ENCODE results near the gene ITGA11. TPM values are rescaled to one million over a fixed set of nuclear protein-coding genes. Genes with fewer than 3 reads are reported as not detected.
"Not testable (repeated sequence)": the region's sequence is repeated elsewhere in the genome, so short reads cannot be mapped to it uniquely, and the experiment has no call there.

ITGA11 gene
- polyA plus RNA-seq, 6 donors from 2014 or later, result 0.04 TPM; not detected in 5

DNA sequence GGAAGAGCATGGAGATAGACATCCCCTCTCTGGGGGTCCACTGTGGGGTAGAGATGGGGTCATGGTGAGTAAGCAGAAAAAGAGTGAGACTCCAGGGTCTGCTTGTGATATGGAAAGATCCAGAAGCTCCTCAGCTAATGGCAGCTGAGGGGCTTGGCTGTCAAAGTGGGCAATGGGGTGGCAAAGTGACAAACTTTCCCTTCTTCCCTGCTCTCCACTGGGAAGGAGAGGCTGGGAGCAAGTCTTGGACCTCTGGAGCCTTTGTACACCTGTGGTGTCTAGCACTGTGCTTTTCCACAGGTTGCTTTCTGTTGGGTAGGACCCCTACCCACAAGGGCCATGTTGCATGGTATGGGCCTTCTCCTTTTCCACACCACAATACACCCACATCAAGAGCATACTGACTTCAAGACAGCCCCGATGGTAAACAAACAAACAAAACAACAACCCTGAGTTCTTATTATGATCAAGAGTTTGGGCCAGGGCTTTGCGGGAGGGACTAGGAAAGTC lies 3.5 kb downstream of the ITGA11 start:
- Mint-ChIP-seq H3K27ac (no peak overlapping the region), H3K27me3 (peaks cover 24 to 51% (median 49%) of the 10 kb centered on the region in 3 donors), H3K4me1 (peaks cover 0 to 11% (median 6%) of the 10 kb centered on the region in 3 donors), H3K9me3 (no peaks in the 10 kb centered on the region), H3K36me3 (no peaks in the 10 kb centered on the region), H3K4me3 (peak overlapping the region in 1 of 8 donors; percentile 65)
- ATAC-seq (ENCODE audit: low read depth in 2 of 2) (no peak), DNase-seq (no peak)

GRCh38 chr15:68427963-68428362 lies 4.0 kb downstream of the ITGA11 start:
- Mint-ChIP-seq H3K4me3 (no peak overlapping the region), H3K27ac (no peak overlapping the region), H3K9me3 (no peaks in the 10 kb centered on the region), H3K4me1 (peaks cover 0 to 11% (median 6%) of the 10 kb centered on the region in 3 donors), H3K27me3 (peaks cover 26 to 50% (median 49%) of the 10 kb centered on the region in 3 donors), H3K36me3 (no peaks in the 10 kb centered on the region)
- no peak for DNase-seq
- no peak for ATAC-seq (ENCODE audit: low read depth in 2 of 2)

GRCh38 chr15:68427366-68427765 lies 4.6 kb downstream of the ITGA11 start:
- no peak for DNase-seq
- Mint-ChIP-seq H3K9me3 (no peaks in the 10 kb centered on the region), H3K36me3 (no peaks in the 10 kb centered on the region), H3K4me1 (peaks cover 0 to 6% (median 2%) of the 10 kb centered on the region in 3 donors), H3K27ac (no peak overlapping the region), H3K27me3 (peaks cover 25 to 49% (median 46%) of the 10 kb centered on the region in 3 donors), H3K4me3 (no peak overlapping the region)
- ATAC-seq (ENCODE audit: low read depth in 2 of 2), result no peak

DNA sequence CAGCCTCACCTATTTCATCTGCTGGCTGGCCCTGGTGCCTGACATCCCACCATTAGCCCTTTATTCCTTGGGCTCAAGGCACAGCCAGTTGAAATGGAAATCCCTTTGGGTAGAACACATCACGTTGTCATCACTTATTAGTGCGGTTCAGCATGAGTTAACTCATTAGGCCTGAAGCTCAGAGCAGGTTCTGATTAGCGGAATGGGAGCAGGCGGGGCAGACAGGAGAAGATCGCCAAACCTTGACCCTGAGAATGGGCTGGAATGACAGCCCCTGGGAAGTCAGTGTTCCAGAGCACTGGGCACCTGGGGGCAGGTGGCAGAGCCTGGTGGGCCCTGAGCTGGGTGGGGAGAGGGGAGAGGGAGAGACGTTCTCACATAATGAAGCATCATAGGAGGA lies 5.8 kb downstream of the ITGA11 start:
- H3K4me1 Mint-ChIP-seq, result peaks cover 0 to 3% (median 0%) of the 10 kb centered on the region in 3 donors
- peaks cover 22 to 55% (median 46%) of the 10 kb centered on the region in 3 donors for H3K27me3 Mint-ChIP-seq
- H3K9me3 Mint-ChIP-seq, result no peaks in the 10 kb centered on the region
- DNase-seq (no peak), ATAC-seq (ENCODE audit: low read depth in 2 of 2) (no peak)
- H3K4me3 Mint-ChIP-seq, result no peak overlapping the region
- H3K27ac Mint-ChIP-seq, result no peak overlapping the region
- H3K36me3 Mint-ChIP-seq, result no peaks in the 10 kb centered on the region

GRCh38 chr15:68425428-68426060 lies 6.4 kb downstream of the ITGA11 start:
- Mint-ChIP-seq H3K4me1 (peaks cover 0 to 3% (median 0%) of the 10 kb centered on the region in 3 donors), H3K4me3 (no peak overlapping the region), H3K36me3 (no peaks in the 10 kb centered on the region), H3K27me3 (peaks cover 22 to 56% (median 43%) of the 10 kb centered on the region in 3 donors), H3K9me3 (no peaks in the 10 kb centered on the region), H3K27ac (no peak overlapping the region)
- ATAC-seq (ENCODE audit: low read depth in 2 of 2) (no peak), DNase-seq (no peak)

- ATAC-seq (ENCODE audit: low read depth in 2 of 2), result no peak
- H3K27ac Mint-ChIP-seq, result no peak overlapping the region
- H3K27me3 Mint-ChIP-seq, result peaks cover 18 to 50% (median 36%) of the 10 kb centered on the region in 3 donors
- no peak overlapping the region for H3K4me3 Mint-ChIP-seq
- no peaks in the 10 kb centered on the region for H3K9me3 Mint-ChIP-seq
- DNase-seq, result no peak
- H3K36me3 Mint-ChIP-seq, result no peaks in the 10 kb centered on the region
- H3K4me1 Mint-ChIP-seq, result peaks cover 0 to 3% (median 0%) of the 10 kb centered on the region in 3 donors
Measured at GRCh38 chr15:68424754-68425390, 7.1 kb downstream of the ITGA11 start.

GRCh38 chr15:68423359-68424296 lies 8.3 kb downstream of the ITGA11 start:
- Mint-ChIP-seq H3K27me3 (peaks cover 10 to 38% (median 30%) of the 10 kb centered on the region in 3 donors), H3K4me1 (peaks cover 0 to 3% (median 0%) of the 10 kb centered on the region in 3 donors), H3K4me3 (no peak overlapping the region), H3K27ac (no peak overlapping the region), H3K9me3 (no peaks in the 10 kb centered on the region), H3K36me3 (no peaks in the 10 kb centered on the region)
- no peak for ATAC-seq (ENCODE audit: low read depth in 2 of 2)
- no peak for DNase-seq

GRCh38 chr15:68422403-68423145 lies 9.4 kb downstream of the ITGA11 start:
- H3K36me3 Mint-ChIP-seq; H3K4me1 Mint-ChIP-seq; H3K4me3 Mint-ChIP-seq; ATAC-seq (ENCODE audit: low read depth in 2 of 2); DNase-seq; H3K27ac Mint-ChIP-seq; H3K9me3 Mint-ChIP-seq: not testable (repeated sequence)
- H3K27me3 Mint-ChIP-seq, result peaks cover 9 to 27% (median 23%) of the 10 kb centered on the region in 3 donors

GRCh38 chr15:68421798-68422402 lies 10.1 kb downstream of the ITGA11 start:
- Mint-ChIP-seq H3K27me3 (peaks cover 9 to 23% (median 17%) of the 10 kb centered on the region in 3 donors), H3K9me3 (no peaks in the 10 kb centered on the region), H3K4me3 (no peak overlapping the region), H3K27ac (no peak overlapping the region), H3K36me3 (no peaks in the 10 kb centered on the region), H3K4me1 (no peaks in the 10 kb centered on the region)
- DNase-seq, result no peak
- ATAC-seq (ENCODE audit: low read depth in 2 of 2), result no peak

GRCh38 chr15:68421115-68421551 lies 10.8 kb downstream of the ITGA11 start:
- H3K4me3 Mint-ChIP-seq, result no peak overlapping the region
- H3K27ac Mint-ChIP-seq, result no peak overlapping the region
- no peaks in the 10 kb centered on the region for H3K4me1 Mint-ChIP-seq
- H3K27me3 Mint-ChIP-seq, result peaks cover 9 to 23% (median 17%) of the 10 kb centered on the region in 3 donors
- DNase-seq (no peak), ATAC-seq (ENCODE audit: low read depth in 2 of 2) (no peak)
- no peaks in the 10 kb centered on the region for H3K36me3 Mint-ChIP-seq
- no peaks in the 10 kb centered on the region for H3K9me3 Mint-ChIP-seq

DNA sequence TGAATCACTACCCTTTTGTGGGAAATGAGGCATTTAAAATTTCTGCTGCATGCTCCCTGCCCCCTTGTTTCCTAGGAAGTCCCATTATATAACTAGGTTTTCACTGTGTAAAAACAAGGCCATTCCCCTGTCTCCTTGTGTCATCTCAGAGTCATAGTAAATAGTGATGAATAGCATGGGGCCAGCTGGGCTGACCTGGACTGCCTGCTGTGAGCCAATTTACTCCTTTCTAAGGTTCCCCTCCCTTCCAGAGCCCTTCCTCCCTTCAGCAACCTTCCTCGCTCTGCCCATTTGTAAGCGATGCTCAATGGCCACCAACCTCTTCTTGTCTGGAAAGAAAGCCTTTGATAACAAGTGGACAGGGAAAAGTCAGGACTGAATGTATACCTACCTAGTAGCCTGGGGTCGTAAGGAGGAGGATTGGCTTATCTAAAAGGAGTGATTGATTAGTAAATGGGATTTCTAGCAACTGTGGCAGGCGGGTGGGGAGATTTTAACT lies 11.7 kb downstream of the ITGA11 start:
- Mint-ChIP-seq H3K4me1 (no peaks in the 10 kb centered on the region), H3K27me3 (peaks cover 9 to 23% (median 17%) of the 10 kb centered on the region in 3 donors), H3K4me3 (no peak overlapping the region), H3K27ac (no peak overlapping the region), H3K36me3 (no peaks in the 10 kb centered on the region), H3K9me3 (no peaks in the 10 kb centered on the region)
- DNase-seq (no peak), ATAC-seq (ENCODE audit: low read depth in 2 of 2) (no peak)
